Erythroblast (primary cell): ENCODE measurements around the gene PPP1R1A.

Experiments used
- DNase-seq, 2 experiments: peaks; one replicate each; lab custom pipeline; 2025; lab: John Stamatoyannopoulos, UW
- GATA1 ChIP-seq: IDR thresholded peaks from 2 replicates; pipeline ENCODE4 v1.6.1; 2011; ENCODE audit warnings: low read depth, mild to moderate bottlenecking, control low read depth, low read length, moderate library complexity
- POLR2A ChIP-seq: IDR thresholded peaks from 2 replicates; pipeline ENCODE4 v1.6.1; 2011; ENCODE audit warnings: mild to moderate bottlenecking, low read length

PPP1R1A gene

GRCh38 chr12:54572881-54573280 lies 15.6 kb downstream of the PPP1R1A start:
- DNase-seq: no peak
- no peak for TF ChIP-seq GATA1
- TF ChIP-seq POLR2A: no peak

DNA sequence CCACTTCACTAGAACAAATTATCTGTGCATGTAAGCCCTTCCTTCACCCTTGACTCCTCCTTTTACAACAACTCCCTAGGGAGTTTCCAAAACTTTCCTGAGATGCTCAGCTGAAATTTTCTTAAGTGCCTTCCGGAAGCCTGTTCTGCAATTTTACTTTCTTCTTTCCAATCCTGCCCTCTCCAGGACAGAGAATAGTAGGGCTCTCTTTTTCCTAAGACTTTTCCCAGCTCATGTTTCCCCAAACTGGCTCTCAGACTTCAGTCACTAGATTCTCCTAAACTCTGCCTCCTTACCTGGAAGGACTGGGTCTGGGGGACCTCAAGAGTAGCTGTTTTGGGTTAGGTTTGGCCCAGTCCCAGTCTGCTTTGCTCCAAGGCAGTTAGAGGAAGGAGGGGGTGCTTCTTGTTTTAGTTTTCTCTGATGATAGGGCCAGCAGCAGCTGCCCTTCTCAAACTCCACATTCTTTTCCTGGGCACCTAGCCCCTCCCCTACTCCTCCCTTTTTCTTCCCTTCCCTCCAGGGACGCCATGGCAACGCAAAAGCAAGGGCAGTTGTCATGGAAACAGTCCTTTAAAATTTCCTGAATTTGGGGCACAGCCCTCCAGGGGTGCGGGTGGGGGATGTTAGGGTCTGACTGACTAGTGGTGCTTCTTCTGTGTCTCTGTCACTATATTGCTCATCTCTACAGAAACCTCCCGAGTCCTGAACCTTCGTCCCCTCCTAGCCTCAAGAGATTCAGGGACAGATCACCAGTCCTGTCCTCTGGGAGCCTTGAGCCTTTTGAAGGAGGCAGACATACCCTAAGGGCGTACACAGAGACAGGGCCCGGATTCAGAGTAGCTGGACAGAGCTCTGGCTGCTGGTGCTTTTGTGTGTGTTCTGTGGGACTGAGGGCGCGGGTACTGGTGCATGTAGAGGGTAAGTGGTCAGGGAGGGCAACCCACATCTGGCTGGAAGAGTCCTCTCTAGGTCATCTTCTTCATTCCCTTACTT lies 17.0 kb downstream of the PPP1R1A start:
- no peak for DNase-seq
- TF ChIP-seq POLR2A: no peak
- TF ChIP-seq GATA1: no peak

DNA sequence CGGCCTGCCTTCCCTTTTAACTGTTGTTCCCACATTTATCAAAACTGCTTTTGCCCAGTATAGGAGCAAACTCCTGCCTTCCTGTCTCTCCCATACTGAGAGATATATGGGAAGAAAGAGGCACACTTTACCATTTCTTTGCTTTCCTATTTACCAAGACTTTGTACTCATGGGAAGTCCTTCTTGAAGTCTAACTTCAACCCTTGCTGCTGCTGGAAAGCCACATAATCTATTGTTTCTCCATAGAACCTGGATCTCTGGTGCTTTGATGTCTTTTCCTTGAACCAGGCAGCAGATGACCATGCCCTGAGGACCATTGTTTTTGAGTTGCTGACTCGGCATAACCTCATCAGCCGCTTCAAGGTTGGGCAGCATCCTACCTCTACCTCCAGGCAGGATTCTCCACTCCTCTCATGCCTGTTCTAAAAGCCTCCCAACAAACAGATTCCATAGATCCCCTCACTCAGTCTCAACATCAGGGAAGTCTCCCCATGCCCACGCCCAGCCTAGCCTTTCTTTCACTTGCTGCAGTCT lies 18.4 kb downstream of the PPP1R1A start:
- no peak for TF ChIP-seq GATA1
- no peak for TF ChIP-seq POLR2A
- DNase-seq: no peak

GRCh38 chr12:54569072-54569471 lies 19.4 kb downstream of the PPP1R1A start:
- TF ChIP-seq POLR2A (no peak), GATA1 (no peak)
- DNase-seq: no peak

- TF ChIP-seq POLR2A: no peak
- TF ChIP-seq GATA1: no peak
- DNase-seq: peak in 1 of 2 experiments; percentile 8
Measured at GRCh38 chr12:54566792-54567191, 21.7 kb downstream of the PPP1R1A start.

GRCh38 chr12:54565986-54566544 lies 22.4 kb downstream of the PPP1R1A start:
- DNase-seq: no peak
- TF ChIP-seq GATA1 (no peak), POLR2A (no peak)

DNA sequence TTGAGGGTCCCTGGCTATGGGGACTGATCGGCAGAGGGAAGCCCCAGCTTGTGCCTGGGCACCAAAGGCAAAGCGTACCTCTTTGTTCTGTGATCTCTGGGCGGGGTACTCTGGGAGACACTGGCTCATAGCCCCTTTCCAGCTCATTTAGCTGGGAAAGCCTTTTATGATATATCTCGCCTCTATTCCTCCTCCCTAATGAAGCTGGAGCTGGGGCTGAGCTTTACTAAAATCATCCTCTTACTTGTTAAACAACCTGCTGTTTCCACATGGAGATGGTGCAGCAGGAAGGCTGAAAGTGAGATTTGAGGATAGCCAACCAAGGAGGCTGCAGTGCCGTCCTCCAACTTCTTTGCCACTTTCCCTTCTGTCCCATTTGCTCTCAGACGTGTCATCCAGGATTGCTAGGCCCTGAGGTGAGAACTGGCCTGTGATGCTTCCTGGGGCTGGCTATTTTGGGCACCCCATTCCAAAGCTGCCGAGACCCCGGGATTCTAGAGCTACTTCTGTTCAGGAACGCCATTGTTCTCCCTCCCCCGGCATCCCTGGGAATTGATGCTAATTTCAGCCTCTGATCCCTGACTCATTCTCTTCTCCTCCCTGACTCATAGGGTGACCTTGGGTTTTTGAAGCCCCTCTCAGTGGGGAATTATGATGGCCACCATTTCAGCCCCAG lies 23.0 kb downstream of the PPP1R1A start:
- DNase-seq: no peak
- no peak for TF ChIP-seq GATA1
- no peak for TF ChIP-seq POLR2A

- TF ChIP-seq GATA1 (no peak), POLR2A (no peak)
- DNase-seq: no peak
Measured at GRCh38 chr12:54564768-54565167, 23.7 kb downstream of the PPP1R1A start.

GRCh38 chr12:54563787-54564186 lies 24.7 kb downstream of the PPP1R1A start:
- no peak for DNase-seq

GRCh38 chr12:54562750-54563356 lies 25.6 kb downstream of the PPP1R1A start:
- no peak for DNase-seq
- TF ChIP-seq GATA1 (no peak), POLR2A (no peak)

More at GRCh38 chr12:54563787-54564186, 24.7 kb downstream of the PPP1R1A start:
- TF ChIP-seq POLR2A (no peak), GATA1 (no peak)

DNA sequence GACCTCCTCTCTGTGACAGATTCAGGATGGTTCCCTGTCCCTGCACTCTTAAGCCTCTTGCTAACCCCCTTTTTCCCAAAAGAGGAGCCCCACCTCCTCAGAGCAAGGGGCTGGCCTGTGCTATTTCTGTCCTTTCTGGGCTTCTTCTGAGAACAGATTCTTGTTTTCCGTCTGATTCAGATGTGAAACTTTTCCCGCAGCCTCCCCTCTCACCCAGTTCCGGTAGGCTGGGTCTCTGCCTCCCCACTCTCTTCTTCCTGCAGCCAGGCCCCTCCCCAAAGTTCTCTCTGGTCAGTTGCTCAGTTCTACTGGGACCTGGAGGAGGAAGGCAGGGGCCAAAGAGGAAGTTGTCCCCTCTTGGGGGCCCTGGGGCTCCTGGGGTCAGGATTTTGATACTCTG lies 27.3 kb downstream of the PPP1R1A start:
- no peak for DNase-seq

GRCh38 chr12:54560374-54560858 lies 28.0 kb downstream of the PPP1R1A start:
- TF ChIP-seq GATA1 (no peak), POLR2A (peak; percentile 32)
- DNase-seq: peak; percentile 70 to 75

More for the DNA sequence above, 27.3 kb downstream of the PPP1R1A start:
- no peak for TF ChIP-seq POLR2A
- no peak for TF ChIP-seq GATA1

DNA sequence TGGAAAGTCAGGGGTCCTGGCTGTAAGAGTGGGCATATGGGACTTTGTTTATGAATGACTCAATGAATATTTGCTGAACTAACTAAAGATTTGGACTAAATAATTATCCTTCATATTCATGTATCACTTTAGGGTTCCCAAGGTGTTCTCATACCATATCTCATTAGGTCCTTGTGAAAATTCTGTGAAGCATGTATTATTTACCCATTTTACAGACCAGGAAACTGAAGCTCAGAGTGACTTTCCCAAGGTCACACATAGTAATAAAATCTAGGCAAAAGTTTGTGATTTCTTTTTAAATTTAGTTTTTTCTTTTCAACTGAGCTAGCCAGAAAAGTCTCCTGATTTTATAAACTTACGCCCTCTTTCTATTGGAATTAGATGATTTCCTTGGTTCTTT lies 29.7 kb downstream of the PPP1R1A start:
- DNase-seq: no peak
- TF ChIP-seq POLR2A (no peak), GATA1 (no peak)

- TF ChIP-seq POLR2A (no peak), GATA1 (no peak)
- DNase-seq: no peak
Measured at GRCh38 chr12:54558311-54558710, 30.1 kb downstream of the PPP1R1A start.
